Tibial nerve (tissue), 4 donors: ENCODE results near the gene PDGFRA. TPM values are rescaled to one million over a fixed set of nuclear protein-coding genes. Genes with fewer than 3 reads are reported as not detected.
A peak's percentile ranks its signal among the peaks of the same experiment; 100 is the strongest.

ENCODE experiments used
- DNase-seq, 2 donors: peaks; one replicate each; pipeline ENCODE4 v3.0.0-alpha.2; 2019; ENCODE audit warnings: low spot score in 2 of 2
- H3K27ac ChIP-seq, 4 donors: fragments of 200-600 bp; sonication (generic) in 3 of 4; one replicate each; pipeline ENCODE4 v1.5.1; 2017 to 2019; ENCODE audit warnings: mild to moderate bottlenecking in 1 of 4
- H3K27me3 ChIP-seq, 2 donors: fragments of 200-600 bp; sonication (generic) in 1 of 2; one replicate each; pipeline versions ENCODE4 v1.5.1 to v1.6.0; 2017 to 2019
- H3K36me3 ChIP-seq, 3 donors: fragments of 200-600 bp; sonication (generic); one replicate each; pipeline ENCODE4 v1.5.1; 2018 to 2019
- H3K4me1 ChIP-seq, 4 donors: fragments of 200-600 bp; sonication (generic) in 3 of 4; one replicate each; pipeline ENCODE4 v1.5.1; 2017 to 2019
- H3K4me3 ChIP-seq, 4 donors: fragments of 200-600 bp; sonication (generic) in 3 of 4; one replicate each; pipeline ENCODE4 v1.5.1; 2017 to 2019; ENCODE audit warnings: mild to moderate bottlenecking in 1 of 4, moderate library complexity in 1 of 4
- H3K9me3 ChIP-seq, 4 donors: fragments of 200-600 bp; sonication (generic) in 3 of 4; one replicate each; pipeline ENCODE4 v1.5.1; 2017 to 2019
- EP300 ChIP-seq, 2 donors: sonication (generic); formaldehyde crosslinking; IDR thresholded peaks; one replicate each; pipeline ENCODE4 v1.6.1; 2017; ENCODE audit warnings: antibody characterized with exemption in 2 of 2, mild to moderate bottlenecking in 1 of 2
- POLR2A ChIP-seq, 2 donors: fragments of 450-650 bp; IDR thresholded peaks; one replicate each; pipeline ENCODE4 v1.6.1; 2017; ENCODE audit warnings: antibody characterized with exemption in 2 of 2, mild to moderate bottlenecking in 2 of 2, moderate library complexity in 2 of 2
- WGBS, 2 donors: methylation state at CpG; one replicate each; pipeline ENCODE4 v1.1.5; 2018; 5-methylcytosine and 5-hydroxymethylcytosine counted together
- total RNA-seq, 4 donors: library from RNA; depleted of rRNA; stranded (reverse); fragments of >200 nt; gene quantifications; one replicate each; pipeline ENCODE4 v1.1.0, GENCODE V29; 2016
- TF ChIP-seq, protein P1 (sequence below), 5 experiments: fragments of 200-600 bp in 3 of 5; fragments of 450-650 bp in 2 of 5; sonication (generic) in 3 of 5; IDR thresholded peaks; one replicate each; pipeline ENCODE4 v1.5.1; 2016 to 2019; ENCODE audit warnings: antibody characterized with exemption in 5 of 5, mild to moderate bottlenecking in 3 of 5, moderate library complexity in 2 of 5

The PDGFRA gene
- total RNA-seq, 4 donors from 2014 or later, result 80.4 to 103 (median 89.4) TPM

DNA sequence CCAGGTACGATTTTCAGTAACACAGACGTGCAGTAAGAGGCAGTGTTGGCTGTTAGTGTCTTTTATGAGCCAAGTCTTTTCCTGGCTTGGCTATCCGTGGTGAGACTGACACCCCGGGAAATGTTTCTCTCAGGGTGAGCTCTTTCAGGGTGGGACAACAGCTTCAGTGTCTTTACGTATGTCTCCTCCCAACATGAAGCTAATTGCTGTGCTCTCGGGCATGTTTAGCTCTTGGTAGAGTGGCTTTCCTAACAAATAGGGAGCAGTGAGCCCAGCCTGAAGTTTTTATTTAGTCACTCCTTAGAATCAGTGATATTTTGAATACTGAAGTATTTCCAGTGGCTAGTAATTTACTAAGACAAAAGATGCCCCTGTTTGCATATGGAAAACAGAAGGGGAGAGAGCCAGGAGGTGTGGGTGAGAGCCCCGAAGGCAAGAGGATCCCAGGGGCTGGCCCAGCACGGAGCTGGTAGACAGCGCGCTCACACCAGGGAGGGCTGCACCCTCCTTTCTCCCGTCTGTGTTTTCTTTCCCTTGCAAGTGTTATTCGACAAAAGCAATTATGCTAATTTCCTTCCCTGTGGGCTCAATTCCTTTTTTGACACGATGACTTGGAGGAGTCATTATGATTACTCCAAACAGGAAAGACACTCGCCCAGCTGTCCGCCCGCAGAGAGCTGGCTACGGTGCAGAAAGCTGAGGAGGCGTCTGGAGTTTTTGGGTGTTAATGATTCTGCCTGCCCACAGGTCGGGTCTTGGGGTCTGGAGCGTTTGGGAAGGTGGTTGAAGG is 47.7 kb downstream of the PDGFRA start:
- Histone ChIP-seq H3K4me1 (peaks cover 0 to 24% (median 2%) of the 10 kb centered on the region in 4 donors), H3K4me3 (no peak overlapping the region), H3K36me3 (peaks cover 0 to 10% (median 0%) of the 10 kb centered on the region in 3 donors), H3K9me3 (no peaks in the 10 kb centered on the region), H3K27ac (no peak overlapping the region), H3K27me3 (peaks cover 0 to 3% of the 10 kb centered on the region in 2 donors)
- DNase-seq, result no peak
- WGBS, 2 donors, result 26% methylated on average over 20 of the region's 20 CpGs
- TF ChIP-seq POLR2A (IDR thresholded peaks at IDR 0.05) (no peak), EP300 (IDR thresholded peaks at IDR 0.05) (no peak)
- TF ChIP-seq, protein P1, sequence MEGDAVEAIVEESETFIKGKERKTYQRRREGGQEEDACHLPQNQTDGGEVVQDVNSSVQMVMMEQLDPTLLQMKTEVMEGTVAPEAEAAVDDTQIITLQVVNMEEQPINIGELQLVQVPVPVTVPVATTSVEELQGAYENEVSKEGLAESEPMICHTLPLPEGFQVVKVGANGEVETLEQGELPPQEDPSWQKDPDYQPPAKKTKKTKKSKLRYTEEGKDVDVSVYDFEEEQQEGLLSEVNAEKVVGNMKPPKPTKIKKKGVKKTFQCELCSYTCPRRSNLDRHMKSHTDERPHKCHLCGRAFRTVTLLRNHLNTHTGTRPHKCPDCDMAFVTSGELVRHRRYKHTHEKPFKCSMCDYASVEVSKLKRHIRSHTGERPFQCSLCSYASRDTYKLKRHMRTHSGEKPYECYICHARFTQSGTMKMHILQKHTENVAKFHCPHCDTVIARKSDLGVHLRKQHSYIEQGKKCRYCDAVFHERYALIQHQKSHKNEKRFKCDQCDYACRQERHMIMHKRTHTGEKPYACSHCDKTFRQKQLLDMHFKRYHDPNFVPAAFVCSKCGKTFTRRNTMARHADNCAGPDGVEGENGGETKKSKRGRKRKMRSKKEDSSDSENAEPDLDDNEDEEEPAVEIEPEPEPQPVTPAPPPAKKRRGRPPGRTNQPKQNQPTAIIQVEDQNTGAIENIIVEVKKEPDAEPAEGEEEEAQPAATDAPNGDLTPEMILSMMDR (IDR thresholded peaks at IDR 0.05), result no peak

DNA sequence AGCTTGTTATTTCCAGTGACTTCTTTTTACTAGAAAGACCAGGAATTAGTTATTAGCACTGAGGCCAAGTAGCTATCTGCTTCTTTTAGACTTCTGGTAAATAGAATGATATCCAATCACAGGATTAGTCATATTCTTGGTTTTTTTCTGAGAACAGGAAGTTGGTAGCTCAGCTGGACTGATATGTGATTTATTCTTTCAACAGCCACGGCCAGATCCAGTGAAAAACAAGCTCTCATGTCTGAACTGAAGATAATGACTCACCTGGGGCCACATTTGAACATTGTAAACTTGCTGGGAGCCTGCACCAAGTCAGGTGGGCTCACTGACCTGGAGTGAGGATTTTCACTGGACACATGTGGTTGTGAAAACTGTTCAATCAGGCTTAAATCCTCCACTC is 48.6 kb downstream of the PDGFRA start:
- Histone ChIP-seq H3K27me3 (peaks cover 0 to 3% of the 10 kb centered on the region in 2 donors), H3K4me1 (peaks cover 0 to 29% (median 2%) of the 10 kb centered on the region in 4 donors), H3K4me3 (no peak overlapping the region), H3K9me3 (peaks cover 0 to under 1% (median 0%) of the 10 kb centered on the region in 4 donors), H3K36me3 (peaks cover 0 to 13% (median 0%) of the 10 kb centered on the region in 3 donors), H3K27ac (no peak overlapping the region)
- peak in 1 of 2 donors; percentile 9 for TF ChIP-seq EP300 (IDR thresholded peaks at IDR 0.05)
- TF ChIP-seq, protein P1 (IDR thresholded peaks at IDR 0.05), result no peak
- no peak for DNase-seq
- WGBS, 2 donors, result 12 to 15% methylated on average over 1 of the region's 1 CpG

DNA sequence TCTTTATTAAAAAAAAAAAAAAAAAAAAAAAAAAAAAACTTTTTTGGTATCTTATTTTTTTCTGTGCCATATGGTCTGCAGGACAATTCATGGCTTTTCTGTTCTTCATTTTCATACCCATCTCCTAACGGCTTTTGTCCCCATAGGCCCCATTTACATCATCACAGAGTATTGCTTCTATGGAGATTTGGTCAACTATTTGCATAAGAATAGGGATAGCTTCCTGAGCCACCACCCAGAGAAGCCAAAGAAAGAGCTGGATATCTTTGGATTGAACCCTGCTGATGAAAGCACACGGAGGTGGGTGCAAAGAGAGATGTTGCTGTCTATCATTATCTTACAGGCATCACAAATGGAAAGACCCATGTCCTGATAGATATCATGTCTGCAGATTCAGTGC is 49.1 kb downstream of the PDGFRA start:
- WGBS, 2 donors, result 81 to 87% methylated on average over 2 of the region's 2 CpGs
- Histone ChIP-seq H3K9me3 (peaks cover 0 to 5% (median 0%) of the 10 kb centered on the region in 4 donors), H3K4me3 (no peak overlapping the region), H3K27me3 (peaks cover 0 to 3% of the 10 kb centered on the region in 2 donors), H3K4me1 (peaks cover 0 to 29% (median 2%) of the 10 kb centered on the region in 4 donors), H3K27ac (no peak overlapping the region), H3K36me3 (peaks cover 0 to 18% (median 0%) of the 10 kb centered on the region in 3 donors)
- TF ChIP-seq POLR2A (IDR thresholded peaks at IDR 0.05) (no peak), EP300 (IDR thresholded peaks at IDR 0.05) (no peak)
- TF ChIP-seq, protein P1 (IDR thresholded peaks at IDR 0.05), result no peak
- DNase-seq, result no peak

DNA sequence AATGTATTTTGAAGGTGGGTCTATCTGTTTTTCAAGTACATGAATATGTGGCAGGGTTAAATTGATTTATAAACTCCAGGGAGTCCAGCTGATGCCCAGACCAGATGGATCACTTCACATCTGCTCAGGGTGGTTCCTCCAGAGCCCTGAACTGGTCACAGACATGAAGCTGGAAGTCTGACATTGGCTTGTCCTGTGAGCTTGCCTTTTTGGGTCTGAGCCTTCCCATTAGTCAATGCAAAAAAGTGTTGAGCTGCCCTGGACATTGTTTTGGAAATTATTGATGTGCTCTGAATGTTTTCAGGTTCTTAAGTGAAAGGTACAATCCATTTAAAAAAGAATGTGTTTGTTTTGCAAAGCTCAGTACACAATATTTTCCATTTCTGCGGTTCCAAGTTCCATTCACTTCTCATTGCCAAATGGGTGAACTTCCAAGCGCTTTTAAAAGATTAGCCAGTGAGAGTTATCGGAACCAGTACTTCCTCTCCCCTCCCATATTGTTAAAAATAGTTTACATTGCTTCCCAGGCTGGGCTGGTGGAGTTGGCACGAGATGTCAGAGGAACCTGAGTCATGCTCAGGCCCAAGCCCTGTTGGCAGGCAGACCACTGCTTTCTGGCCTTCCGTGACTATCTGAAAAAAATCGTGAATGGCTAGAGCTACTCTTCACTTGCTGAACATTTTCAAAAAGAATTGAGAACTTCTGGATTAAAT is 52.1 kb downstream of the PDGFRA start:
- peaks cover 0 to 43% (median 0%) of the 10 kb centered on the region in 3 donors for H3K36me3 ChIP-seq
- TF ChIP-seq POLR2A (IDR thresholded peaks at IDR 0.05), result no peak
- TF ChIP-seq, protein P1 (IDR thresholded peaks at IDR 0.05), result no peak
- peak in 1 of 2 donors; percentile 81 for TF ChIP-seq EP300 (IDR thresholded peaks at IDR 0.05)
- H3K27me3 ChIP-seq, result no peaks in the 10 kb centered on the region
- H3K4me1 ChIP-seq, result peaks cover 0 to 26% (median 2%) of the 10 kb centered on the region in 4 donors
- H3K4me3 ChIP-seq, result no peak overlapping the region
- 40 to 44% methylated on average over 6 of the region's 6 CpGs for WGBS, 2 donors
- H3K27ac ChIP-seq, result peak overlapping the region in 3 of 4 donors; percentile 30 to 75 (median 64)
- DNase-seq, result peak; percentile 41 to 52
- peaks cover 0 to 28% (median 0%) of the 10 kb centered on the region in 4 donors for H3K9me3 ChIP-seq
